GM23338 (cell line): ENCODE measurements around the gene PNPLA7. TPM values are rescaled to one million over a fixed set of nuclear protein-coding genes. Genes with fewer than 3 reads are reported as not detected.

Source experiments
- ATAC-seq: fragments of 200-7000 bp; cut with Tn5 transposase; 3 replicates; pipeline ENCODE4 v1.9.1; 2020
- DNase-seq: peaks from one replicate; pipeline ENCODE4 v3.0.0-alpha.2; 2015; ENCODE audit warnings: low spot score
- H2AFZ ChIP-seq: fragments of 200-600 bp; sonication (generic); 2 replicates; pipeline ENCODE4 v1.8.0; 2016; ENCODE audit warnings: antibody characterized with exemption, mild to moderate bottlenecking, moderate library complexity
- H3F3A ChIP-seq: fragments of 200-600 bp; sonication (generic); replicated peaks from 2 replicates; pipeline ENCODE4 v1.8.0; 2017; ENCODE audit warnings: antibody characterized with exemption, mixed run types, low read depth
- H3K27ac ChIP-seq: fragments of 200-600 bp; sonication (generic); 2 replicates; pipeline ENCODE4 v1.6.1; 2016; ENCODE audit warnings: low read depth
- H3K27me3 ChIP-seq: fragments of 200-600 bp; sonication (generic); 2 replicates; pipeline ENCODE4 v1.8.0; 2016; ENCODE audit warnings: mild to moderate bottlenecking, mixed run types, moderate library complexity; ENCODE audit not compliant: insufficient read depth
- H3K36me3 ChIP-seq: fragments of 200-600 bp; sonication (generic); 2 replicates; pipeline ENCODE4 v1.8.0; 2016; ENCODE audit warnings: mild to moderate bottlenecking; ENCODE audit not compliant: insufficient read depth
- H3K4me1 ChIP-seq: fragments of 200-600 bp; sonication (generic); 2 replicates; pipeline ENCODE4 v1.8.0; 2016; ENCODE audit warnings: mild to moderate bottlenecking, moderate library complexity; ENCODE audit not compliant: insufficient read depth
- H3K4me2 ChIP-seq: fragments of 200-600 bp; sonication (generic); 2 replicates; pipeline ENCODE4 v1.7.1; 2017; ENCODE audit warnings: mixed run types
- H3K4me3 ChIP-seq: fragments of 200-600 bp; sonication (generic); 2 replicates; pipeline ENCODE4 v1.6.1; 2016; ENCODE audit warnings: mixed run types
- H3K79me2 ChIP-seq: fragments of 200-600 bp; sonication (generic); replicated peaks from 2 replicates; pipeline ENCODE4 v1.8.0; 2017; ENCODE audit warnings: mild to moderate bottlenecking; ENCODE audit not compliant: insufficient read depth
- H3K9me2 ChIP-seq: fragments of 200-600 bp; sonication (generic); 2 replicates; pipeline ENCODE4 v1.8.0; 2017; ENCODE audit not compliant: insufficient read depth
- H4K20me1 ChIP-seq: fragments of 200-600 bp; sonication (generic); replicated peaks from 2 replicates; pipeline ENCODE4 v1.8.0; 2017; ENCODE audit warnings: mild to moderate bottlenecking; ENCODE audit not compliant: insufficient read depth
- H3K27ac Mint-ChIP-seq: 2 replicates; pipeline ENCODE4 v1.8.0; 2020; ENCODE audit warnings: inconsistent platforms, mild to moderate bottlenecking, moderate library complexity, mixed read lengths
- H3K27me3 Mint-ChIP-seq: 3 replicates; pipeline ENCODE4 v1.8.0; 2022; ENCODE audit warnings: low read depth, mild to moderate bottlenecking, moderate library complexity, mixed read lengths, inconsistent platforms; ENCODE audit not compliant: insufficient read depth, poor library complexity
- H3K36me3 Mint-ChIP-seq: 3 replicates; pipeline ENCODE4 v1.8.0; 2021; ENCODE audit warnings: low read depth, mild to moderate bottlenecking, inconsistent platforms, moderate library complexity, mixed read lengths
- H3K4me1 Mint-ChIP-seq: 3 replicates; pipeline ENCODE4 v1.8.0; 2020; ENCODE audit warnings: mild to moderate bottlenecking, inconsistent platforms, mixed read lengths
- H3K4me3 Mint-ChIP-seq: 3 replicates; pipeline ENCODE4 v1.8.0; 2021; ENCODE audit warnings: moderate library complexity, mild to moderate bottlenecking, inconsistent platforms, mixed read lengths
- H3K9me3 Mint-ChIP-seq: 3 replicates; pipeline ENCODE4 v1.8.0; 2020; ENCODE audit warnings: moderate library complexity, mild to moderate bottlenecking, inconsistent platforms, mixed read lengths
- CREB1 ChIP-seq: fragments of 250-450 bp; sonication (Bioruptor Pico); IDR thresholded peaks from 2 replicates; pipeline ENCODE4 v1.5.0; 2020; ENCODE audit warnings: low read depth, mild to moderate bottlenecking, moderate library complexity
- CTCF ChIP-seq, 2 experiments: fragments of 200-600 bp in 1 of 2; sonication (generic) in 1 of 2; conservative IDR thresholded peaks; 2 replicates each; pipeline versions ENCODE4 v1.5.1 to v1.6.1; 2016 to 2017; ENCODE audit warnings: antibody characterized with exemption in 2 of 2, low read depth in 2 of 2, mild to moderate bottlenecking in 2 of 2, moderate library complexity in 1 of 2
- ETS1 ChIP-seq: IDR thresholded peaks from 2 replicates; pipeline ENCODE4 v1.6.1; 2016; ENCODE audit warnings: antibody characterized with exemption
- EZH2 ChIP-seq: fragments of 200-600 bp; sonication (generic); IDR thresholded peaks from one replicate; pipeline ENCODE4 v1.8.0; 2017; ENCODE audit warnings: antibody characterized with exemption, mild to moderate bottlenecking, low read depth; ENCODE audit not compliant: unreplicated experiment
- EZH2phosphoT487 ChIP-seq: fragments of 200-600 bp; sonication (generic); IDR thresholded peaks from one replicate; pipeline ENCODE4 v1.8.1; 2018; ENCODE audit warnings: antibody characterized with exemption; ENCODE audit not compliant: unreplicated experiment
- JUNB ChIP-seq: IDR thresholded peaks from one replicate; pipeline ENCODE4 v1.6.1; 2016; ENCODE audit warnings: antibody characterized with exemption; ENCODE audit not compliant: unreplicated experiment
- NANOG ChIP-seq: IDR thresholded peaks from 2 replicates; pipeline ENCODE4 v1.6.1; 2016; ENCODE audit warnings: antibody characterized with exemption, borderline replicate concordance
- POLR2AphosphoS5 ChIP-seq: IDR thresholded peaks from 2 replicates; pipeline ENCODE4 v1.6.1; 2016; ENCODE audit warnings: antibody characterized with exemption, low read depth
- REST ChIP-seq: IDR thresholded peaks from one replicate; pipeline ENCODE4 v1.6.1; 2018; ENCODE audit warnings: antibody characterized with exemption; ENCODE audit not compliant: unreplicated experiment
- STAT1 ChIP-seq: IDR thresholded peaks from one replicate; pipeline ENCODE4 v1.6.1; 2016; ENCODE audit warnings: antibody characterized with exemption; ENCODE audit not compliant: unreplicated experiment
- ZNF114 ChIP-seq: fragments of 250-450 bp; sonication (Bioruptor Pico); IDR thresholded peaks from 2 replicates; pipeline ENCODE4 v1.5.0; 2020; ENCODE audit warnings: mild to moderate bottlenecking, moderate library complexity
- ZNF462 ChIP-seq: fragments of 250-450 bp; sonication (Bioruptor Pico); IDR thresholded peaks from 2 replicates; pipeline ENCODE4 v1.5.0; 2020; ENCODE audit warnings: mild to moderate bottlenecking, moderate library complexity
- polyA plus RNA-seq: library from polyadenylated mRNA; unstranded; fragments of >200 nt; fragmentation: Nextera tagmentation; extraction: Ambion mirVana; gene quantifications from 2 replicates; pipeline ENCODE4 v1.2.1, GENCODE V29; 2016
- total RNA-seq: library from RNA; depleted of rRNA; stranded (reverse); fragments of >200 nt; shearing (Covaris generic); gene quantifications from 2 replicates; pipeline ENCODE4 v1.2.3, GENCODE V29; 2014

The PNPLA7 gene
- total and polyA plus RNA-seq, 2 experiments from 2014 or later: 0.45 to 0.80 TPM

- TF ChIP-seq ETS1: no peak
Measured at GRCh38 chr9:137593176-137593575, 43.0 kb upstream of the PNPLA7 start (continued).

GRCh38 chr9:137592767-137593166 is 42.6 kb upstream of the PNPLA7 start:
- H3K36me3 Mint-ChIP-seq: peaks cover 13% of the 10 kb centered on the region
- Histone ChIP-seq H2AFZ (no peak overlapping the region), H3K9me2 (no peaks in the 10 kb centered on the region), H3F3A (0 out of 2 replicates have a peak, but pooled peaks cover 7% of the 10 kb centered on the region), H3K27me3 (no peaks in the 10 kb centered on the region), H3K27ac (no peak overlapping the region), H3K4me1 (peaks cover 9% of the 10 kb centered on the region), H3K36me3 (peaks cover 4% of the 10 kb centered on the region), H3K4me3 (no peak overlapping the region), H4K20me1 (peaks cover 11% of the 10 kb centered on the region; the same call in 1 of the 2 replicates), H3K79me2 (peaks cover 17% of the 10 kb centered on the region), H3K4me2 (no peak overlapping the region)
- H3K4me3 Mint-ChIP-seq: no peak overlapping the region
- DNase-seq (no peak), ATAC-seq (no peak)
- peaks cover 3% of the 10 kb centered on the region; the same call in 2 of the 3 replicates for H3K4me1 Mint-ChIP-seq
- H3K27me3 Mint-ChIP-seq: peaks cover 14% of the 10 kb centered on the region
- peaks cover 2% of the 10 kb centered on the region; the same call in 1 of the 3 replicates for H3K9me3 Mint-ChIP-seq
- no peak overlapping the region for H3K27ac Mint-ChIP-seq
- no peak for TF ChIP-seq NANOG
- no peak for TF ChIP-seq JUNB
- TF ChIP-seq REST: no peak
- no peak for TF ChIP-seq ETS1
- TF ChIP-seq STAT1: no peak
- no peak for TF ChIP-seq CTCF (conservative IDR thresholded peaks at IDR 0.05; ENCODE audit: low read depth in 2 of 2)
- no peak for TF ChIP-seq EZH2
- no peak for TF ChIP-seq ZNF114 (CRISPR knock-in tag)
- no peak for TF ChIP-seq POLR2AphosphoS5
- TF ChIP-seq CREB1 (CRISPR knock-in tag): no peak
- TF ChIP-seq EZH2phosphoT487: no peak
- no peak for TF ChIP-seq ZNF462 (CRISPR knock-in tag)
